ENCODE results near the gene SERPING1. TPM values are rescaled to one million over a fixed set of nuclear protein-coding genes. Genes with fewer than 3 reads are reported as not detected.
"Not testable (repeated sequence)": the region's sequence is repeated elsewhere in the genome, so short reads cannot be mapped to it uniquely, and the experiment has no call there.

The SERPING1 gene
- total RNA-seq, 1 experiment from 2014 or later: 1.2 TPM

DNA sequence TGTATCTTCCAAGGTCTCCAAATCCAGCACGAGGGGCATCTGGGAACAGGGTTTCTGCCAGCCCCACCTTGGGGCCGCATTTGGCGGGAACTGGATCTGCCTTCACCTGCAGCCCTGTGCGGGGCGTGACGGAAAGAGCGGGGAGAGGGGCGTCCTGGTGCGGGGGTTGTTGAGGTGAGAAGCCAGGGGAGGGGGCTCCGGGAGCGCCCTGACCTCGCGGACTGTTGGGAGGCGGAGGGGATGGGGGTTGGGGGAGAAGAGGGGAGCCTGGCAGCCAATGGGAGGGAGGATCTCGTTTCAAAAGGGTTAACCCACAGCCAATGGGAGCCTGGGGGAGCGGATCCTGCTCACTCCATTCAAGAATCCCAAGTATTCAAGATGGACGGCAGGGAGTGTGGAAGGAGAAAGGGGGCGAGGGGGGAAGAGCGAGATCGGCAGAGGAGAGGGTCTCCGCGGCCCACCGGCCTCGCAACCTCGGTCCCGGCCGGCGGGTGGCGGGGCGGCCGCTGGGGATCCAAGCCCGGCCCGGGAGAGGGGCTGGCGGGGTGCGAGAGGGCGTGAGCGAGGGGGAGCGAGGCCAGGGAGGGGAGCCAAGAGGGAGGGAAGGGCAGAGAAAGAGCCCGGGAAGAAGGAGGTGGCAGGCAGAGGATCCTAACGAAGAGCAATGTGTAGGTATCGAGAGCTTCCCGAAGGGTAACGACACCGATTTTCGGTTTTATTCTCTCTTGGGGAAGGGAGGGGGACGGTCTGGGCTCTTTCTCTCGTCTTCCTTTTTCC, 40.7 kb downstream of the SERPING1 start:
- peak; percentile 82 for DNase-seq (ENCODE audit: low spot score)

DNA sequence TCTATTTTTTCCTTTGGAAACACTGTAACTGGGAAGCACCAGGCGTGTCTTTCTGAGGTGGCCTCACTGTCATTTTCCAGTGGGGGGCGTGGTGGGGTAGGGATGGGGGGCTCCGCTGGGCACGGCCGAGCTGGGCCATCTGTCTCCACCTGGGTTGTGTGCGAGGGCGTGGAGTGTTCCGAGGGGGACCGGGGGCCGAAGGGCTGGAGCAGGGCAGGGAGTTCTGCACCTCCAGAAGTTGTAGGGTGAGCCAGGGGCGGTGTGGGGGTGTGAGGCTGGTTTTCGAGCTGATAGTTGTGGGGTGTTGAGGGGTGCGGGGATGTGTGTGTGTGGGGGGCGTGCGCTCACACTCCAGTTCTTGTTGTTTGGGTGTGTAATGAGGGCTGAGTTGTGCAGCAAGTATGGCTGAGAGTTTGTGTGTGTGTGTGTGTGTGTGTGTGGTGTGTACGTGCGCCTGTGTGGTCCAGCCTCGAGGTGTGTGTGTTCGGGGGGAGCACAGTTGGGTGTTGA, 41.4 kb downstream of the SERPING1 start:
- DNase-seq (ENCODE audit: low spot score): no peak

DNA sequence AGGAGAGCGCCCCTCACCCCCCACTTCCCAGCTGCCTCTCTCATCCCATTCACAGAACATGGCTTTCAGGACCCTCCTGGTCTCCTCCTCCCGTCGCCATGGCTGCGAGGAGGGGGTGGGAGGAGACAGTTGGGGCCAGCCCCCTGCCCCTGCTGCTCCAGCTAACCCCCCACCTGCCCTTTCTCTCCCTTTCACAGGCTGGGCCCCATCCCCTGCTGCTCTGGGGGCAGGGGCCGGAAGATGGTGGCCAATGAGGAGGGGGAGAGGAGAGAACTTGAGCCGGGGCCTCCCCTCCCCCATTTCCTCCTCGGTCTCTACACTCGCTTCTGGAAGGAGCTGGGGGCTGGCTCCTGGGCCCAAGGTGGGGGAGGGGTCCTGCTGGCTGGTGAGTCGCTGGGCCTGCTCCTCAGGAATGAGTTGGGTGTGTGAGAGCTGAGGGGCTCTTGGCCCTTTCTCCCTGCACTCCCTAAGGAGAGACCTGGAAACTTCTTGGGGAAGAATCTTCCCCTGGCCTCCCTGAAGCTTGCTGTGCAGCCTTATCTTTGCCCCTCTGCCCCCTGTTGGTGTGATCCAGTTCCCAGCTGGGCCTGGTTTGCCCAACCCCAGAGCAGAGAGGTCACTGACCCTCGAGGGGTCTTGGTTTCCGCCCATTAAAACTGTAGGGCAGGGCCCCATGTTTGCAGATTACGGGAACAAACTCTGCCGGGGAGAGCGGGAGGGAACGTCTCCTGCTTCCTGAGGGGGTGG, 42.0 kb downstream of the SERPING1 start:
- no peak for DNase-seq (ENCODE audit: low spot score)

DNA sequence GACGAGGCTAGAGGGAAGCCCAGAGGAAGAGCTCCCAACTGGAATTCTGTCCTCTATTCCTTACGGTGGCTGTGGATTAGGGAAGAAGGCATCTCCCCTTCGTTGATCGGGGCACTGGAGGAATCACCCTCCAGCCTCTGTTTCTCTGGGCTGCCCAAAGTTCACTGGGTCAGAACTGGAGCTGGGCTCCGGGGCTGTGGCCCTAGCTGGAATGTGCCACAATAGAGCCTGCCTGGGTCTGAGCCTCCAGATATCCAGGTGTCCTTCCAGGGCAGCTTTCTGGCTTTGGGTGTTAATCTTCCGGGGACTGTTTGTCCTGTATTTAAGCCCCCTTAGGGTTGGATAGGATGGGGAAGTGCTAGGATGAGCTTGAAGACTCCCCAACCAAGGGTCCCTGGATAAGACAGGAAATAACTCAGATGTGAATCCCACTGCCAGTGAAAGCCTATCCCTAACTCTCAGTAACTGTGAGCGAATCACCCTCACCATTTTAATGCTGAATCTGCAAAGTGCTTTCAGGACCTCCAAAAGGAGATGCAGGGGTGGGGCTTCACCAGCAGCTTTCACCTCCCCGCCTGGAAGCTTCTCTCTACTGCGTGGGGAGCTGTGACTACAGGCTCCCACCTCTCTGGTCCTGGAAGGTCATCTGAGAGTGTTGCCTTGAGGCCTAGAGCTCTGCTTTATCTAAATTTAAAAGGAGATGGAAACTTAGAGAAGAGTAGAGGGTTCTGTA, 42.7 kb downstream of the SERPING1 start:
- no peak for DNase-seq (ENCODE audit: low spot score)

DNA sequence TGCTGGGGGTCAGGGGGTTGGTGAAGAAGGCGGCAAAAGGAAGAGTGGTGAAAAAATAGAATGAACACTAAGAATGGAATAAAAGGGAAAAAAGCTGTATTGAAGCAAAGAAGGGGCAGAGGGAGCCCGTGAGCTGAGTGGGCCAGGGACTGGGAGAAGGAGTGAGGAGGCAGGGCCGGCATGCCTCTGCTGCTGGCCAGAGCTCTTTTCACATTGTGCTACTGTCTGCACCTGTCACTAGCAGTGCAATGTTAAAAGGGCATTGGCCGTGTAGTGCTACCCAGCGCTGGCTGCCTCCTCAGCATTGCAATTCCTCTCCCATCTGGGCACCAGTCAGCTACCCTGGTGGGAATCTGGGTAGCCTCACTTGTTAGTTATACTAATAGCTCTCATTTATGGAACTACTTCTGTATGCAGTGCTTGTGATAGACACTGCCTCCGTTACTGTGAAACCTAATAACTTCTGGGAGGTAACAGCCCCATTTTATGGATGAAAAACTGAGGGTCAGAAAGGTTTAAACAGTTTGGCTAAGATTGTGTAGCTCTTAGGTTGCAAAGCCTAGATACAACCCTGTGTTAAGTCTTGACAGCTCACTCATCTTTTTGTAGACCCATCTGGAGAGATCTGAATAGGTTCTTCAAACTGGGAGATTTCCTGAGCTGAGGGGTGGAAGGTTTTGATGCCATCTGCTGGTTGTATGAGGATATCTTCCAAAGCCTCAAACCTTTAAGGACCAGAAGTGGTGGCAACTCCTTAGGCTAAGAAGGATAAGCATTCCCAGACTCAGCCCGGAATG, 43.7 kb downstream of the SERPING1 start:
- DNase-seq (ENCODE audit: low spot score): peak; percentile 51

DNA sequence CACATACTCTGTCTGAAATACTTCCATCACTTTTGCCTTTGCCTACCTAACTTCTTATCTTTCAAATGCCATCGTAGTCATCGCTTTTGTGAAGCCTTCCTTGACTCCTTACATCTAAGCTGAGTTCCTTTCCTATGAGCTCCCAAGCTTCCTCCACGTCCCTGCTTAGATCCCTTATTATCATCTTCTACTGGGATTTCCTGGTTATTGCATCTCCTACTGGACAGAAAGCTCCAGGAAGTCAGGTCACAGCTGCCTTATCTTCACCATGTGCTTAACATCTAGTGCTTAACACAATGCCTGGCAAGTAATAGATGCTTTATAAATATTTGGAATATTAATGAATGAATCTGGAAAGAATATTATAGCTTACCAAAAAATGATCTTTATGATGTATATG, 46.3 kb downstream of the SERPING1 start:
- DNase-seq (ENCODE audit: low spot score): no peak

DNA sequence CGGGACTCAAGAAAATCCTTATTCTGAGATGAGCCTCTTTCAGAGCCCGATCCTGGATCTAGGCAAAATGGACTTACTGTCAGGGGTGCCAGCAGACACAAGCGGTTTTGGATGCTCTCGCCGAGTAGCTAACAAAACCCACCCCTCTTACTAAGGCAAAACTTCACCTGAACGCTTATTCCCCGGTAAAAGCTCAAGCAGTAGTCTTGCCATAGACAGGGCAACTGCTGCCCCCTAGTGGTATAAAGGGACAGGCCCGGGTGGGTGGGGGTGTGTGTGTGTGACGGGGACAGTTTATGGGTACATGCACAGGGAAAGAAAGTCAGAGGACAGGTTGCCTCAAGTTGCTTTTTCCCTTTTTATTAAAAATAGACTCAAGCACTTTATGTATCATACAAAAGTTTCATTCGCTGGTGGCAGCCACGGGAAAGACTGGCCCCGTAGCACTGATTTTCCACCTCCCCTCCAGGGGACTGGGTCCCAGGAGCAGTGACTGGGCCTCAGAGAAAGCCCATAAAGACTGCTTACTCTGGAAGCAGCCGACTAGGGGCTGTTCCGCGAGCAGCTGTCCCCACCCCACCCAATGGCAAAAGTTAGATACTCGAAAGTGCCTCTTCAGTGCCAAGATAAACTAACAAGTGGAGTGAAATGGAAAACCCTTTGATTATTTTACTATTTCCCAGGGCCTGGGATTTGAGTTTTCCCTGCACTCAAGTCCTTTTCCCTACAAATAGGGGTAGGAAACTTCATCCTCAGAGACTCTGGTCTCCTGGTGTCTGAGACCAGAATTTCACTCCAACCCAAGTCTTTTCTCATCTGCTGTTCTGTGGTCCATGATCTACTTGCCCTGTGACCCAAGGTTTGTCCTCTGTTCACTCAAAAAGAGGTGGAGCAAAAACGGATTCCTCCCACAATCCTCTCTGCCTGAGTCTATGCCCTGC, 47.5 kb downstream of the SERPING1 start:
- peak; percentile 54 for DNase-seq (ENCODE audit: low spot score)

DNA sequence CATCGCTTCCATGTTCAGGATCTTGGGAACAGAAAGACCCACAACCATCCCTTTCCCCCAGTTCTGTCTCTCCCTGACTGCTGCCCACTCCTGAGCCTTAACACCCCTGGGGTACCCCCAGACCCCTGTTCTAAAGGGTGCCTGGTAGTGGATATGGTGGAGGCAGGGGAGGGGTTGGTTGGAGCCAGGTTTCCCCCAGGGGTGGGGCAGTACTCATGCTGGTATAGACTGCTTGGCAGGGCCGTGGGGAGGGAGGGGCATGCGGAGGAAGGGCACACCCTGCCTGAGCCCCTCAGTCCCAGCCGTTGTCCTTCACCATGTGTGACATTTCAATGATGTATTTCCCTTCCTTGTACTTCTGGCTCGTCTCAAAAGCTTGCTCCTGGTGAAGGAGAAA, 48.2 kb downstream of the SERPING1 start:
- DNase-seq (ENCODE audit: low spot score): no peak

DNA sequence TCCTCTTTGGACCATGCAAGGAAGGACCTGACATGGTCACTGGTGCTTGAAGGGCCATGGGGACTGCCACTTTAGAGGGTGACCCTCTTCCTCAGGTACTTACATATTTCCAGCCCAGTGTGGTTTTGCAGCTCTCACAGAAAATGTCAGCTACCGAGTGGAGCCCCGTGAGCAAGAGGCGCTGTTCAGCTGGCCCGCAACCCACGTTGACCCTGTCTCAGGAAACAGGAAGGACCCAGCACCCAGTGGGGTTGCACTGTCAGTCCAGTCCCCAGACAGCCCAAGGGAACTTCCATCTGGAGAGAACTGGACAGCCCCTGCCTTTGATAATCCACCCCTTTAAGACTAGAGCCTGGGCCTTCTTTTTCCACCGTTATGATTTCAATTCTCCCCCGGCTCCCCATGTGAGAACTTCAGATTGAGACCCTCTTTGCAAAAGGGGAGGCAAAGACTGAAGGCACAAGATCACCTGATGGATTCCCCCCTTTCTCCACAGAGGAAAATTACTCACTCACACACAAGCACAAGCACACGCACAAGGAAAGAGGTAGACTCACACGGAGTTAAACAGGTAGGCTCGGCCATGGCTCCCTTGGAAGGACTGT, 48.8 kb downstream of the SERPING1 start:
- DNase-seq (ENCODE audit: low spot score): no peak

DNA sequence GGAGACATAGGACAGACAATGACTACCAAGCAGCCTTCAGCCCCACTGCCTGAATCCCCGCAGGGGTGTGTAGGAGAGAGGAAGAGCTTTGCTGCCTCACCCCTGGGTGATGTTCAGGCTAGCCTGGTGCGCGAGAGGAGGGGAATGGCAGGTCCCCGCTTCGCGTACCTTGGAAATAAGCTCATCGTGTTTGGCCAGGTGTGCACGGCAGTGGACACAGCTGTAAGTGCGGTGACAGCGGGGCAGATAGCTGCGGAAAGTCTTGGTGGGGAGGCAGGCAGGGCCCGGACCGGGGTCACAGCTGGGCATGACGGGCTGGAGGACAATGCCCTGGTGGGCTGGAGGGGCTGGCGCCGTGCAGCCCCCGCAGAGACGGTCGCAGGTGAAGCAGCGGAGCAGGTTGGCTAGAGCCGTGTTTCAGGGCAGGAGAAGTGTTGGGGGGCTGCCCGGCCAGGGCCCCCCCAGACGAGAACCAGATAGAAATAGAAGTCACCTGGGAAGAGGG, 49.4 kb downstream of the SERPING1 start:
- DNase-seq (ENCODE audit: low spot score): no peak

DNA sequence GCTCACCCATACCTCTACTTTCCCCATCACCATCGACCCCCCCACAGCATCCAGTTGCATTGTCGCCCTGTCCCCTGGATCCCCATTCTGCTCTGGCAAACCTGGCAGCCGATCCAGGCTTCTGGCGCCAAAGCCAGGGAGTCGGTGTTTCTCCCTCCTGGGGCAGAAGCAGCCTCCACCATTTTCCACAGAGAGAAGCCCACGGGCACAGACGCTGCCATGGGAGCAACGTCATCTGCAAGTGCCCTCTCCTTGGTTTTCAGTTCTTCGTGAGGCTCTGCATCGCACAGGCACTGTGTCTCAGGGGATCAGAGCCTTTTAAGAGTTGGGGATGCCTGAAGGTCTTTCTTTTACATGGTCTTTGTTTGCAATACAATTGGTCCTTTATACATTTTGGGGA, 49.9 kb downstream of the SERPING1 start:
- no peak for DNase-seq (ENCODE audit: low spot score)

DNA sequence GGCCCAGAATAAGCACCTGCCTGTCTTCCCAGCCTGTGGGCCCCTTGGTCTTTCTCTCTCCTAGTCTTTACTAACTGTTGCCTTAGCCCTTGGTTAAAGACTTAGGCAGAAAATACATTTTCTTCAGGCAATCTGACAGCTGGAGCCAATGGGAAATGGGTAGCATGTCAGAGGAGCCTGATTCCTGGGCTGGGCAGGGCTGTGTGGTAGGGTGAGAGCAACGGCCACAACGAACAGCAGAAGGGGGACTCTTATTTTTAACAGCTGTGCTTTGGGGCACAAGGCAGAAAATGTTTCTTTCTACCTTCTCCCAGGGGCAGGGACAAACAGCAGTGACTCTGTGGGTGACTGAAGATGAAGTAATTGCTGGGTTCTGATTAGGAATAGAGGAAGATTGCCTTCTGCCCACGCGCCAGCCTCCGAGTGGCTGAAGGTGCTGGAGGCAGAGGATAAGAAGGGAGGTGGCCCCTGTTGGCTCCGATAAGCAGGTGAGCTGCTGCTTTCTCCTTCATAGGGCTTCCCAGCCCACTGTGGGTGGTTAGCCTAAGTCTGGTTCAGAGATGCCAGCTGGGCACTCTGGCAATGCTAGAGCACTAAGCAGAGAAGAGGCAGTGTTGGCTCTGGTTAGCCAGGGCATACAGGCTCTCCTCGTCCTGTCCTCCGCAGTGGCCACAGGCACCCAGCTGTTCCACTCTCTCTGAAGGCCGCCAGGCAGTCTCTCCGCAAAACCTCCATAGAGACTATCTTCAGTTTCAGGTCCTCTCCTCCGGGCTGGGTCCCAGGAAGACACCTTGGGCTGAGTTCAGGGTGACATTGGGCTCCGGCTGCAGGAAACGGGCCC, 50.7 kb downstream of the SERPING1 start:
- no peak for DNase-seq (ENCODE audit: low spot score)

DNA sequence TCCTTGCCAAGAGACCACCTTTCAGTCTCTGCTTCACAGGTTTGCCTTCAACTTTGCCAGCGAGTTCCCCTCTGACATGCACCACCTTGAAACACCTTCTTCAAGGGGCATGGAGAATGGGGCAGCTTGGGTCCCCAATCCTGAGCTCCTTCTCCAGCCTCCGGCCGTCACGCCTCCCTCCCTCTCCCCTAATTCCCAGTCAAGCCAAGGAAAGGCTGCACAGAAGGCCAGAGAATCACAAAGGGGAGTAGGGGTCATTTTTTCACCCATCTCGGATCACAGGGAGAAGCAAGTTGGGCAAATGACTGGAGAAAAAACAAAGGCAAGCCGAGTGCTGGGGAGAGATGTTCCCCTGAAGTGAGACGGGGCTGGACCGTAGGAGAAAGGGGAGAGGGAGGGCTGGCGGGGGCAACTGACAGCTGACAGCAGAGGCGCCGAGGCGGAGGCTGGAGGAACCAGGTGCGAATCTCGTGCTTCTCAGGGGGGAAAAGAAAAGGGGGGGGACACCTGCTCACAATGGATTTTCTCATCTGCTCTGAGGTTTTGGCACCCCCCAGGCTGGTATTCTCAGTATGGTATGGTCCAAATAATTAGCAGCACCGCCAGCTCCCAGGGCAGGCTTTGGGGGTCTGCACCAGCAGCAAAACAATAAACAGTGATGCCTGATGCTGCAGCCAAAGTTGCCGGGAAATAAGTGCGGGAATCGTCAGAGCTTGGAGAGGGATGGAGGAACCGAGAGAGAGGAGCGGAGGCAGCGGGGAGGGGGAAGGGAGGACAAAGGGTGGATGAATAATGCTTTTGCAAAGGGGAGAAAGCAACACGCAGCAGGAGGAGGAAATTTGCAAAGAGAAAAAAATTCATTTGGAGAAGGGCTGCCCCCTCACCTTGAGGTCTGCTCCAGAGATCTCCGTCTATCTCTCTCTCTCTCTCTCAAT, 51.6 kb downstream of the SERPING1 start:
- DNase-seq (ENCODE audit: low spot score): no peak

DNA sequence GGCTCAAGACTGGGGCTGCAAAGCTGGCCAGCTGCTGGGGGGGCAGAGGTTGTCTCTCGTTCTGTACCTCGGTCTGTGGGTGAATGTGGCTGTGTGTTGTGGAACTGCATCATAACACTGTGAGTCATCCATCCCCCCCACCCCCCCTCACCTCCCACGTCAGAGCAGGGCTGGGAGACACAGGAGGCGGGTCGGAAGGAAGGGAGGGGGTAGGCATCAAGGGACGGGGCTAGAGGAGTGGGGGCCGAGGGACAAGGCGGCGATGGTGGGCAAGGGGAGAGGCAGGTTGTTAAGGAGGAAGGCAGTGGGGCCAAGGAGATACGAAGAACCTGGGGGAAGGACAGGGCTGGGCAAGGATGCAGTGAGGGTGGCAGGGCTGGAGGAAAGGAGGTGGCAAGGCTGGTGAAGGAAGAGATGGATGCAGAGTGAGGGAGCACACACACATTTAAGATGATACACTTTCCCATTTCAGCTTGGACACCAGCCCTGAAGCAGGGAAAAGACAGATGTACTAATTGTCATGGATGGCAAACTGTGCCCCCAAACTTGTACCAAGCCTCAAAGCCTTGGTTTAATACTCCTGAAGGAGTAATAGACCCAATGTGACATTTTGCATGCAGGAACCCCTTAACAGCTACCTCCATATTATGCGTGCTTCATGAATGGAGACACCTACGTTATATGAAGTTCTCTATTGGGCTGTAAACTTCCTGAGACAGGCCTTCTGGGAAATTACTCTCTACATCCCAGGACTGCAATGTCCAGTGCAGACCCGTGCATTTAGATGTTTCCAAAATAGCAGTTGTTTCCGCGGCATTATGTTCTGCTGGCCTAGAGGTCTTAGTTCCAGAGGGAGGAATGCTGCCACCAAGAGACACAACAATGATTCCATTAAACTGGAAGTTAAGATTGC, 52.6 kb downstream of the SERPING1 start, which contains the start of gene YPEL4:
Gene YPEL4, minus strand, starts transcription at position 87 of the 913 bp plus-strand sequence. CDS start 2,805 bp downstream, outside the sequence.
- DNase-seq (ENCODE audit: low spot score): peak; percentile 72

DNA sequence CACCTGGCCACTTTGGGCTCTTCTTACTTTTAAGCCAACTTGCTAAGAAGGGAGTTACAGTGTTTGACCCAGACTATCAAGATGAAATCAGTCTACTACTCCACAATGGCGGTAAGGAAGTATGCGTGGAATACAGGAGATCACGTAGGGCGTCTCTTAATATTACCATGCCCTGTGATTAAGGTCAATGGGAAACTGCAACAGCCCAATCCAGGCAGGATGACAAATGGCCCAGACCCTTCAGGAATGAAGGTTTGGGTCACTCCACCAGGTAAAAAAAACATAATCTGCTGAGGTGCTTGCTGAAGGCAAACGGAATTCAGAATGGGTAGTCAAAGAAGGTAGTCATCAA, 53.2 kb downstream of the SERPING1 start:
- DNase-seq (ENCODE audit: low spot score): no peak

DNA sequence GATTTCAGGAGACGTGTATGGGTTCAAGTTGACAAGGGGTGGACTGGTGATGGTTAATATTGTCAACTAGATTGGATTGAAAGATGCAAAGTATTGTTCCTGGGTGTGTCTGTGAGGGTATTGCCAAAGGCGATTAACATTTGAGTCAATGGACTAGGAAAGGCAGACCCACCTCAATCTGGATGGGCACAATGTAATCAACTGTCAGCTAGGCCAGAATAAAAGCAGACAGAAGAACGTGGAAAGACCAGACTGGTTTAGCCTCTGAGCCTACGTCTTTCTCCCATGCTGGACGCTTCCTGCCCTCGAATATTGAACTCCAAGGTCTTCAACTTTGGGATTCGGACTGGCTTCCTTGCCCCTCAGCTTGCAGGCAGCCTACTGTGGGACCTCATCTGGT, 53.9 kb downstream of the SERPING1 start:
- DNase-seq (ENCODE audit: low spot score): no peak

DNA sequence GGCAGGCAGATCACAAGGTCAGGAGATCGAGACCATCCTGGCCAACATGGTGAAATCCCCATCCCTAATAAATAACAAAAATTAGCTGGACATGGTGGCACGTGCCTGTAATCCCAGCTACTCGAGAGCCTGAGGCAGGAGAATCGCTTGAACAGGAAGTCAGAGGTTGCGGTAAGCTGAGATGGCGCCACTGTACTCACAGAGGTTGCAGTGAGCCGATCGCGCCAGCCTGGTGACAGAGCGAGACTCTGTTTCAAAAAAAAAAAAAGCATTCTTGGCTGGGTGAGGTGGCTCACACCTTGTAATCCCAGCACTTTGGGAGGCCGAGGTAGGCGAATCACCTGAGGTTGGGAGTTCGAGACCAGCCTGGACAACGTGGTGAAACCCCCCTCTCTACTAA, 54.7 kb downstream of the SERPING1 start:
- DNase-seq (ENCODE audit: low spot score): not testable (repeated sequence)

All from H4 (cell line).